ENCODE results near the gene CNTNAP1. TPM values are rescaled to one million over a fixed set of nuclear protein-coding genes. Genes with fewer than 3 reads are reported as not detected.

CNTNAP1 gene
- total and polyA plus RNA-seq, 9 of the 15 experiments (the other 6 are each of a cell fraction or from before 2014, with no cell fraction given) = 0.10 to 1.8 (median 0.62) TPM

- peak; percentile 66 for TF ChIP-seq CXXC5 (CRISPR knock-in tag; IDR thresholded peaks at IDR 0.05)
- no peak for TF ChIP-seq RBM15 (IDR thresholded peaks at IDR 0.05; ENCODE audit: insufficient read depth, low read length)
- no peak for TF ChIP-seq PCBP2 (IDR thresholded peaks at IDR 0.05; ENCODE audit: low read depth, low read length, poor library complexity, severe bottlenecking)
- TF ChIP-seq KDM1A (IDR thresholded peaks at IDR 0.05) = peak; percentile 84 to 88
- TF ChIP-seq USF1 (CRISPR knock-in tag; IDR thresholded peaks at IDR 0.05) = no peak
- TF ChIP-seq ARID3A (IDR thresholded peaks at IDR 0.05; ENCODE audit: borderline replicate concordance, low read depth, low read length) = peak; percentile 58; the same call in 1 of the 2 replicates
- TF ChIP-seq NFRKB (IDR thresholded peaks at IDR 0.05; ENCODE audit: low read depth) = 0 out of 2 replicates have a peak, but pooled peaks have one; percentile 15
- TF ChIP-seq REST (IDR thresholded peaks at IDR 0.05; ENCODE audit: borderline replicate concordance) = peak; percentile 22; the same call in 1 of the 2 replicates
- TF ChIP-seq REST (CRISPR knock-in tag; IDR thresholded peaks at IDR 0.05; ENCODE audit: low read depth) = no peak
- TF ChIP-seq SMAD4 (CRISPR knock-in tag; conservative IDR thresholded peaks at IDR 0.05) = peak; percentile 82
- peak; percentile 71; the same call in 1 of the 2 replicates for TF ChIP-seq STAT5A (IDR thresholded peaks at IDR 0.05; ENCODE audit: borderline replicate concordance, low read length)
- TF ChIP-seq NCOA2 (IDR thresholded peaks at IDR 0.05; ENCODE audit: partially characterized antibody in 2 of 2) = no peak
- peak; percentile 56; the same call in 1 of the 2 replicates for TF ChIP-seq POLR2AphosphoS5 (IDR thresholded peaks at IDR 0.05; ENCODE audit: control insufficient read depth, insufficient read depth, low read depth, low read length)
- no peak for TF ChIP-seq RNF219 (CRISPR knock-in tag; IDR thresholded peaks at IDR 0.05)
These were observed 61.4 kb downstream of the CNTNAP1 start (continued) for GRCh38 chr17:42743595-42744282.

Data from K562 (cell line).